ENCODE results near the gene LMF1.

Gene LMF1

GRCh38 chr16:808085-808386 lies 162.7 kb downstream of the LMF1 start:
- no peak for TF ChIP-seq EZH2phosphoT487 (IDR thresholded peaks at IDR 0.05; ENCODE audit: borderline replicate concordance, low read length)
- TF ChIP-seq CTCF (IDR thresholded peaks at IDR 0.05; ENCODE audit: low read depth, low read length, poor library complexity, severe bottlenecking): no peak
- Histone ChIP-seq H3K4me3 (ENCODE audit: low read length) (peak overlapping the region; percentile 96), H3F3A (ENCODE audit: control insufficient read depth, insufficient read depth) (no peaks in the 10 kb centered on the region; the same call in 1 of the 2 replicates), H3K79me2 (ENCODE audit: control insufficient read depth, low read length) (peaks cover 11% of the 10 kb centered on the region), H3K4me1 (ENCODE audit: control insufficient read depth, low read length) (peaks cover 8% of the 10 kb centered on the region), H3K36me3 (ENCODE audit: control insufficient read depth, low read length) (peaks cover 5% of the 10 kb centered on the region), H3K4me2 (ENCODE audit: low read length) (peak overlapping the region; percentile 98), H4K20me1 (ENCODE audit: control insufficient read depth, insufficient read depth, low read depth, low read length) (0 out of 2 replicates have a peak, but pooled peaks cover 3% of the 10 kb centered on the region), H3K27me3 (ENCODE audit: control insufficient read depth, low read length) (peaks cover 24% of the 10 kb centered on the region), H3K9me3 (ENCODE audit: control insufficient read depth, insufficient read depth, low read length) (no peaks in the 10 kb centered on the region), H3K27ac (ENCODE audit: low read depth, low read length) (no peak overlapping the region), H3K9me2 (replicated peaks; ENCODE audit: control insufficient read depth, low read length) (no peaks in the 10 kb centered on the region)

GRCh38 chr16:807347-808084 lies 163.3 kb downstream of the LMF1 start:
- Histone ChIP-seq H3K4me3 (ENCODE audit: low read length) (peak overlapping the region; percentile 96), H3F3A (ENCODE audit: control insufficient read depth, insufficient read depth) (no peaks in the 10 kb centered on the region; the same call in 1 of the 2 replicates), H4K20me1 (ENCODE audit: control insufficient read depth, insufficient read depth, low read depth, low read length) (0 out of 2 replicates have a peak, but pooled peaks cover 3% of the 10 kb centered on the region), H3K4me2 (ENCODE audit: low read length) (peak overlapping the region; percentile 98), H3K36me3 (ENCODE audit: control insufficient read depth, low read length) (peaks cover 5% of the 10 kb centered on the region), H3K4me1 (ENCODE audit: control insufficient read depth, low read length) (peaks cover 8% of the 10 kb centered on the region), H3K9me3 (ENCODE audit: control insufficient read depth, insufficient read depth, low read length) (no peaks in the 10 kb centered on the region), H3K9me2 (replicated peaks; ENCODE audit: control insufficient read depth, low read length) (no peaks in the 10 kb centered on the region), H3K27ac (ENCODE audit: low read depth, low read length) (peak overlapping the region; percentile 75), H3K27me3 (ENCODE audit: control insufficient read depth, low read length) (peaks cover 25% of the 10 kb centered on the region), H3K79me2 (ENCODE audit: control insufficient read depth, low read length) (peaks cover 11% of the 10 kb centered on the region)
- no peak for TF ChIP-seq EZH2phosphoT487 (IDR thresholded peaks at IDR 0.05; ENCODE audit: borderline replicate concordance, low read length)
- no peak for TF ChIP-seq CTCF (IDR thresholded peaks at IDR 0.05; ENCODE audit: low read depth, low read length, poor library complexity, severe bottlenecking)

GRCh38 chr16:805474-805873 lies 165.3 kb downstream of the LMF1 start:
- no peaks in the 10 kb centered on the region; the same call in 1 of the 2 replicates for H3F3A ChIP-seq (ENCODE audit: control insufficient read depth, insufficient read depth)
- H3K9me3 ChIP-seq (ENCODE audit: control insufficient read depth, insufficient read depth, low read length): no peaks in the 10 kb centered on the region
- TF ChIP-seq EZH2phosphoT487 (IDR thresholded peaks at IDR 0.05; ENCODE audit: borderline replicate concordance, low read length) (no peak), CTCF (IDR thresholded peaks at IDR 0.05; ENCODE audit: low read depth, low read length, poor library complexity, severe bottlenecking) (no peak)
- 0 out of 2 replicates have a peak, but pooled peaks cover 8% of the 10 kb centered on the region for H4K20me1 ChIP-seq (ENCODE audit: control insufficient read depth, insufficient read depth, low read depth, low read length)
- H3K79me2 ChIP-seq (ENCODE audit: control insufficient read depth, low read length): peaks cover 11% of the 10 kb centered on the region
- no peak overlapping the region for H3K27ac ChIP-seq (ENCODE audit: low read depth, low read length)
- peaks cover 39% of the 10 kb centered on the region for H3K27me3 ChIP-seq (ENCODE audit: control insufficient read depth, low read length)
- no peak overlapping the region for H3K4me3 ChIP-seq (ENCODE audit: low read length)
- H3K4me2 ChIP-seq (ENCODE audit: low read length): no peak overlapping the region
- peaks cover 12% of the 10 kb centered on the region for H3K4me1 ChIP-seq (ENCODE audit: control insufficient read depth, low read length)
- H3K9me2 ChIP-seq (replicated peaks; ENCODE audit: control insufficient read depth, low read length): no peaks in the 10 kb centered on the region
- H3K36me3 ChIP-seq (ENCODE audit: control insufficient read depth, low read length): peaks cover 5% of the 10 kb centered on the region

Measured in DOHH2 (cell line).